IPS-15b (cell line): ENCODE results near the gene CDH23.
"Not testable (repeated sequence)": the region's sequence is repeated elsewhere in the genome, so short reads cannot be mapped to it uniquely, and the experiment has no call there.

ENCODE experiments used
- H3K27me3 ChIP-seq: one replicate; pipeline ENCODE4 v1.6.1; 2013; ENCODE audit warnings: low read length; ENCODE audit not compliant: control insufficient read depth, insufficient read depth
- H3K36me3 ChIP-seq: one replicate; pipeline ENCODE4 v1.6.1; 2013; ENCODE audit warnings: low read length; ENCODE audit not compliant: control insufficient read depth, insufficient read depth
- H3K4me1 ChIP-seq: one replicate; pipeline ENCODE4 v1.6.1; 2013; ENCODE audit warnings: mild to moderate bottlenecking, low read length; ENCODE audit not compliant: control insufficient read depth, insufficient read depth
- H3K4me3 ChIP-seq: one replicate; pipeline ENCODE4 v1.5.1; 2013; ENCODE audit warnings: low read depth, low read length
- H3K9ac ChIP-seq: one replicate; pipeline ENCODE4 v1.6.1; 2013; ENCODE audit warnings: low read depth, mild to moderate bottlenecking, low read length
- H3K9me3 ChIP-seq: one replicate; pipeline ENCODE4 v1.6.1; 2013; ENCODE audit warnings: mild to moderate bottlenecking, low read length; ENCODE audit not compliant: control insufficient read depth, insufficient read depth

CDH23 gene

DNA sequence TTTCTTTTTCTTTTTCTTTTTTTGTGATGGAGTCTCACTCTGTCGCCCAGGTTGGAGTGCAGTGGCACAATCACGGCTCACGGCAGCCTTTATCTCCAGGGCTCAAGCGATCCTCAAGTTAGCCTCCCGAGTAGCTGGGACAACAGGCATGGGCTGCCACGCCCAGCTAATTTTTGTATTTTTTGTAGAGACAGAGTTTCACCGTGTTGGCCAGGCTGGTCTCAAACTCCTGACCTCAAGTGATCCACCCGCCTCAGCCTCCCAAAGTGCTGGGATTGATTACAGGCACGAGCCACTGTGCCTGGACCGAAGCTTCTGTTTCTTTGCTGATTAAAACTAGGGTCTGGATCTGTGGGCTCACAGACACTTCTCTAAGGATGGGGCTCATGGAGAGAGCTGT is 37.8 kb upstream of the CDH23 start:
- H3K27me3 ChIP-seq, H3K9me3 ChIP-seq, H3K4me1 ChIP-seq, H3K9ac ChIP-seq, H3K4me3 ChIP-seq: not testable (repeated sequence)
- peaks cover 10% of the 10 kb centered on the region for H3K36me3 ChIP-seq

DNA sequence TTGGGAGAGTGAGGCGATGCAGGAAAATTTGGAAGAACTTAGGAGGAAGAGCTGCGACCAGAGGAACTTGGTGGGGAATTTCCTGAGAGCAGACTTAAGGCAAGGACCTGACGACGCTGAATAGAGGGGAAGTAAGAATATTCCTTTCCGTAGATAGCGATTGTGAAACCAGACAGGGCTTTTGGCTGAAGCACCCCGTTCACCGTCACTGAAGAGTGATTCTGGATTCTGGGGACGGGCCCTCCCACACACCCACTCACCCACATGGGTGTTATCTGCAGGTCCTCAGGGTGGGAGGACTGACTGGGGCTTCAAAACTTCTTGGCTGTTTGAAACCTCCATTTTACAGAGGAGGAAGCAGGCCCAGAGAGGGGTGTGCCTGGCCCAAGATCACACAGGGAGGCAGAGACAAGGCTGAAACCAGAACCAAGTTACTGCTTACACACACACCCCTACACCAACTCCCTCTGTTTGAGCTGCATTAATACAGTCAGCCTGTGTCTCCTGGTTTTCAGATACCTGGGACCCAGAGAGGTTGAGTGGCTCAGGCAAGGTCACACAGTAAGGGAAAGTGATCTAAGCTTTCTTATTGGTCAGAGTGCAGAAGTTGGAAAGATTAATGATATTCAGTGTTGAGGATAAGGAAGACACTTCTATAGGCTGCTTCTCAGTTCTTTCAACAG is 37.2 kb upstream of the CDH23 start:
- H3K36me3 ChIP-seq, result peaks cover 10% of the 10 kb centered on the region
- no peaks in the 10 kb centered on the region for H3K9me3 ChIP-seq
- no peak overlapping the region for H3K4me3 ChIP-seq

DNA sequence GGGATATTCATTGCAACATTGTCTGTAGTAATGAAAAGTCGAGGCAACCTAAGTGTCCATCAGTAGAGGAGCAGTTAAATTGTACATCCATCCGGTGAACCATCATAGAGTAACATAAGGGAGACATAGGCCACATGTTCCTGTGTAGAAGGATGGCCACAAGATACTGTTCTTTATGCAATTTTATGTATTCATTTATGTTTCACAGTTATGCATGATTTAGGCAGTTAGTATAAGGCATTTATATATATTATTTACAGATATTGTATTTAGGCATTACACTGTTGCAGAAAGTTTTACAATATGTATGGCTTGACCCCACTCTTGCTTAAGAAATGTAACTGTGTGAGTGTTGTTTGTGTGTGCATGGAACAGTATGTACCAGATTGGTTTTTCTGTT is 36.0 kb upstream of the CDH23 start:
- Histone ChIP-seq H3K27me3 (no peaks in the 10 kb centered on the region), H3K9ac (no peak overlapping the region), H3K36me3 (peaks cover 5% of the 10 kb centered on the region), H3K4me3 (no peak overlapping the region), H3K4me1 (no peaks in the 10 kb centered on the region), H3K9me3 (no peaks in the 10 kb centered on the region)

More for the DNA sequence above, 37.2 kb upstream of the CDH23 start:
- Histone ChIP-seq H3K9ac (no peak overlapping the region), H3K27me3 (no peaks in the 10 kb centered on the region), H3K4me1 (no peaks in the 10 kb centered on the region)

DNA sequence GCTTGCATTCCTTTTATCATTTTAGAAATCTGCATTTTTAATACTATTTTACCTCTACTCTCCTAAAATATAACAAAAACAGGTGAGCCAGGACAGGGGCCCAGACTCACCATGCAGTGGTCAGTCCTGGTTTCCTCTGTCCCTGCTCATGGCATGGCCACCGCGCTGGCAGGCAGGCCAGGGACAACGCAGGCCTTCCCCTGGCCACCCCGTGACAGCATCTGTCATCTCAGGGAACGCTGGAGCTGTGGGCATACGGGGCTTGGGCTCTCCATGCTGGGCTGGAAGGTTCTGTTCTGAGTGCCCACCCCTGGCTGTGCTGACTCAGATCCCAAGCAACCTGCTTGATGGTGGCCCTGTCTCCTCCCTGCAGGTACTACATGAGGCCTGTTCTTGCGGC is 35.1 kb upstream of the CDH23 start:
- Histone ChIP-seq H3K9me3 (no peaks in the 10 kb centered on the region), H3K4me1 (no peaks in the 10 kb centered on the region), H3K9ac (no peak overlapping the region), H3K36me3 (peaks cover 5% of the 10 kb centered on the region), H3K4me3 (no peak overlapping the region), H3K27me3 (no peaks in the 10 kb centered on the region)

DNA sequence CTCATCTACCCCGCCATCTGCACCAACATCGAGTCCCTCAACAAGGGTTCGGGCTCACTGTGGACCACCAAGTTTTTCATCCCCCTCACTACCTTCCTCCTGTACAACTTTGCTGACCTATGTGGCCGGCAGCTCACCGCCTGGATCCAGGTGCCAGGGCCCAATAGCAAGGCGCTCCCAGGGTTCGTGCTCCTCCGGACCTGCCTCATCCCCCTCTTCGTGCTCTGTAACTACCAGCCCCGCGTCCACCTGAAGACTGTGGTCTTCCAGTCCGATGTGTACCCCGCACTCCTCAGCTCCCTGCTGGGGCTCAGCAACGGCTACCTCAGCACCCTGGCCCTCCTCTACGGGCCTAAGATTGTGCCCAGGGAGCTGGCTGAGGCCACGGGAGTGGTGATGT is 34.6 kb upstream of the CDH23 start:
- Histone ChIP-seq H3K4me3 (no peak overlapping the region), H3K36me3 (peaks cover 5% of the 10 kb centered on the region), H3K9ac (no peak overlapping the region)

DNA sequence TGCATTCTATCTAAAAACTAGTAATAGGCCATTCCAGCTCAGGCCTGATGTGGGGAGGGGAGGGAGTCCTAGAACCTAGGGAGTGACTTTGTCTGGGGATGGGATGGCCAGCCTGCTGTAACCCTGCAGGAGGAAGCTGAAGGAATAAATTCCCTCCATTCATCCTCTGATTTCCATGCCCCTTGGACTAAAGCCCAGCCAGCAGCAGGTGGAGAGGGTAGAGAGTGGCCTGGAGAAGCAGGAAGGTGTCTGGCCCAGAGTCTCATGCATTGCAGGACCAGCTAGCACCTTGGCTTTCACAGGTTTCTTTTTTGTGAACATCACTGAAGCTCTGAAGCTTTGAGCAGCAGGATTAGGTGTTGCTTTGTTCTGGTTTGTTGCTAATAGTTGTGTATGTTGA is 32.8 kb upstream of the CDH23 start:
- H3K27me3 ChIP-seq, result no peaks in the 10 kb centered on the region
- no peak overlapping the region for H3K4me3 ChIP-seq
- H3K36me3 ChIP-seq, result peaks cover 5% of the 10 kb centered on the region
- no peaks in the 10 kb centered on the region for H3K4me1 ChIP-seq
- no peak overlapping the region for H3K9ac ChIP-seq
- no peaks in the 10 kb centered on the region for H3K9me3 ChIP-seq

More for the DNA sequence above, 34.6 kb upstream of the CDH23 start:
- Histone ChIP-seq H3K4me1 (no peaks in the 10 kb centered on the region), H3K9me3 (no peaks in the 10 kb centered on the region), H3K27me3 (no peaks in the 10 kb centered on the region)

DNA sequence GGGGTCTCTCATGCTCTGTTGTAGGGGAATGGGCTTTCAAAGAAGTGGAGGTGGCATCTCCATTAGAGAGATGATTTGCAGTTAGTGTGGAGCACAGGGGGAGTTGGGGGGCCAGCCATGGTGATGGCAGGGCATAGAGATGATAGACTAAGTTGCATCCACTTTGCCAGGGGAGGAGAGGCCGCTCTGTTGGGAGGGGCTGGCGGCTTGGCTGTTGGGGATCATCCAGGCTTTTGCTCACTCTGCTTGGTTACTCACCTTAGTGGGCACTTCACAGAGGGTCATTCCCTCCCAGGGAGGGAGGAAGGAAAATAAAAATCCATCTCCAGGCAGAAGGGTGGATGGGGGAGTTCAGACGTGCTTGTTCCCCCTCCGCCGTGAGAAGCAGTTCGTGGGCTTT is 31.4 kb upstream of the CDH23 start:
- no peaks in the 10 kb centered on the region for H3K4me1 ChIP-seq
- H3K27me3 ChIP-seq, result no peaks in the 10 kb centered on the region
- no peaks in the 10 kb centered on the region for H3K9me3 ChIP-seq
- no peak overlapping the region for H3K9ac ChIP-seq
- H3K36me3 ChIP-seq, result peaks cover 3% of the 10 kb centered on the region
- no peak overlapping the region for H3K4me3 ChIP-seq

DNA sequence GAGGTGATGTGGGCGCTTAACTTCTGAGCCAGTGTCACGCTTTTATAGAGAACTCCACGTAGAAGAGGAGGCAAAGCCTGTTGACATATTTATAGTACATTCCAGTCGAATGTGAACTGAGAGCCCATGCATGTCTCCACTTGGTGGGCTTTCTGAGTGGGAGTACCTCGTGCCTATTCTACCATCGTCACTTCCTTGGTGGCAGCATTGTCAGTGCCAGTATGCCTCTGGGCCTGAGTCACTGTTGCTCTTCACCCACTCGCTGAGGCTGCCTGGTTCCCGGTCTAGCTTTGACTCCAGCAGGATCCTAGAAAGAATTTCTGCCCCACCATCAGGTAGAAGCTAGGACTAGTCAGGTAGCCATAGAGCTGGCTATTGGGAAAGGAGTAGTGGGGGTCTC is 30.0 kb upstream of the CDH23 start:
- no peaks in the 10 kb centered on the region for H3K27me3 ChIP-seq
- no peak overlapping the region for H3K4me3 ChIP-seq
- no peaks in the 10 kb centered on the region for H3K4me1 ChIP-seq
- no peaks in the 10 kb centered on the region for H3K9me3 ChIP-seq
- peaks cover 3% of the 10 kb centered on the region for H3K36me3 ChIP-seq
- no peak overlapping the region for H3K9ac ChIP-seq

DNA sequence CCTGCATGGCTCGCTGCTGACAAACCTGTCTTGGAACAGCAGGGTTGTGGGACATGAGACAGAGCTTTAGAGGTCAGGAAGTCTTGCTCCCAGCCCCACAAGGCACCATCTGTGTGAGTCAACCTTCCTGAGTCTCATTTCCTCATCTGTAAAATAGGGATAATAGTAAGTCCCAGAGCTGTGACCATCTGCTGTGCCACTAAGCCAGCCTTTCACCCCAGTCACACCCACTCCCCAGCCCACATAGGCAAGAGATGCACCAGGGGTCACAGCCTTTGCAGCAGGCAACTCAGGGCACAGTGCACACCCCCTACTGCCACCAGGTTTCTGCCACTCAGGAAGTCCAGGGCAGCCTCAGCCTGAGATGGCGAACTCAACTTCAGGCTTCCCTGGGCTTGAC is 29.4 kb upstream of the CDH23 start:
- no peaks in the 10 kb centered on the region for H3K27me3 ChIP-seq
- no peak overlapping the region for H3K9ac ChIP-seq
- H3K36me3 ChIP-seq, result no peaks in the 10 kb centered on the region
- H3K4me1 ChIP-seq, result no peaks in the 10 kb centered on the region
- H3K4me3 ChIP-seq, result no peak overlapping the region
- H3K9me3 ChIP-seq, result no peaks in the 10 kb centered on the region

DNA sequence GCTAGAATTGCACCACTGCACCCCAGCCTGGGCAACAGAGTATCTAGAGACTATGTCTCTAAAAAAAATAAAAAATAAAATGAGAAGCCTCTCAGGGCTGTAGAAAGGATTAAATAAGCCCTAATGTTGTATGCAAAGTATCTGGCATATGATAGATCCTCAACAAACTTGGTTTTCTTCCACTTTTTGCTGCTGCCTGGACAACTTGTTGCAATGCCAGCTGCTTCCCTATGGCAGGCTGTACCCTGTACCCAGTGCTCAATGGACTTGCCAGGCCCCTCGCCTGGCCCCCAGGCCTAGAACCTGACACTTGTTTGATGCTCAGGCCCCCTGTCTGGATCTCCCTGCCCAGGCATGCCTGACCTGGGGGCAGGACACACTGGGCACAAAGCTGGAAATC is 28.5 kb upstream of the CDH23 start:
- Histone ChIP-seq H3K4me3 (no peak overlapping the region), H3K27me3 (no peaks in the 10 kb centered on the region), H3K9ac (no peak overlapping the region), H3K36me3 (no peaks in the 10 kb centered on the region), H3K4me1 (no peaks in the 10 kb centered on the region), H3K9me3 (no peaks in the 10 kb centered on the region)

DNA sequence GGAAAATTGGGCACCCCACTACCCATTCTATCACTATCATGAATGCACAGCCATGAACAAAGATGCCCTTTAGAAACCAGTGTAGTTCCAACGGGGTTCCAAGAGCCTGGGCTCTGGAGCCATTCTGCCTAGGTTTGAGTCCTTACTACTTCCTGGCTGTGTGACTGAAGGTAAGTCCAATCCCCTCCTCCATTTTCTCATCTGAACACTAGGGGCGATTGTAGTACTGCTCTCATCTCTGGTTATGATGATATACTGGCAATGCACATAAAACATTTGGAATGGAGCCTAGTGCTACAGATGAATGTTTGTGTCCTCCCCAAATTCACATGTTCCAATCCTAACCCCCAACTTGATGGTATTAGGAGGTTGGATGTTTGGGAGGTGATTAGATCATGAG is 28.1 kb upstream of the CDH23 start:
- H3K9me3 ChIP-seq, result no peaks in the 10 kb centered on the region
- no peaks in the 10 kb centered on the region for H3K4me1 ChIP-seq

DNA sequence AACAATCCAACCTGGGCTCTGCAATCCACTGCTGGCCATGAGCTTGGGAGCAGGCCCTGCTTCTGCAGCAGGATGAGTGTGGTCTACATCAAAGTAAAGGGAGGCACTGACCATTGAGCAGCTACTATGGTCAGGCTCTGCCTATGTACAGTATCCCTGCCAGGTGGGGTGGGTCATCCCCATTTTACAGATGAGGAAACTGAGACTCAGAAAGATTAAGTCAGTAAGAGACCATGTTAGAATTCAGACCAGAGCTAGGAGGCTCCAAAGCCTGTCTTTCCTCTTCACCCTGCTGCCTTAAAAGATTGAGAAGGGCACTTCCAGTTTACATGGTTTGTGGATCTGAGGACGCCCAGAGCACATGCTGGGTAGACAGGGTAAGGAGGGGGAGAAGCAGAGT is 27.1 kb upstream of the CDH23 start:
- H3K9ac ChIP-seq, result no peak overlapping the region
- no peaks in the 10 kb centered on the region for H3K36me3 ChIP-seq
- peaks cover 2% of the 10 kb centered on the region for H3K27me3 ChIP-seq
- H3K9me3 ChIP-seq, result no peaks in the 10 kb centered on the region
- no peaks in the 10 kb centered on the region for H3K4me1 ChIP-seq
- no peak overlapping the region for H3K4me3 ChIP-seq

More for the DNA sequence above, 28.1 kb upstream of the CDH23 start:
- no peak overlapping the region for H3K4me3 ChIP-seq
- no peak overlapping the region for H3K9ac ChIP-seq
- H3K36me3 ChIP-seq, result no peaks in the 10 kb centered on the region
- H3K27me3 ChIP-seq, result no peaks in the 10 kb centered on the region
